HG03175 (cell line): ENCODE measurements around the gene TRIM27.
"Not testable (repeated sequence)": the region's sequence is repeated elsewhere in the genome, so short reads cannot be mapped to it uniquely, and the experiment has no call there.

Source experiments
- ATAC-seq: cut with Tn5 transposase; IDR thresholded peaks from one replicate; pipeline ENCODE4 v1.9.1; 2021; ENCODE audit warnings: mild to moderate bottlenecking, moderate library complexity; ENCODE audit not compliant: unreplicated experiment

The TRIM27 gene

GRCh38 chr6:28900577-28901256 lies 23.1 kb downstream of the TRIM27 start:
- no peak for ATAC-seq

- ATAC-seq, result no peak
Observed at GRCh38 chr6:28898710-28898965, 25.1 kb downstream of the TRIM27 start.

- no peak for ATAC-seq
Observed at GRCh38 chr6:28897369-28897745, 26.4 kb downstream of the TRIM27 start.

- no peak for ATAC-seq
Observed at GRCh38 chr6:28896505-28897368, 27.0 kb downstream of the TRIM27 start.

- ATAC-seq, result peak; percentile 68
Observed at GRCh38 chr6:28895131-28895812, 28.5 kb downstream of the TRIM27 start.

GRCh38 chr6:28893172-28893799 lies 30.5 kb downstream of the TRIM27 start:
- no peak for ATAC-seq

GRCh38 chr6:28892525-28892924 lies 31.3 kb downstream of the TRIM27 start:
- no peak for ATAC-seq

- no peak for ATAC-seq
Observed at GRCh38 chr6:28887796-28888496, 35.8 kb downstream of the TRIM27 start.

GRCh38 chr6:28886079-28886439 lies 37.7 kb downstream of the TRIM27 start:
- ATAC-seq, result no peak

GRCh38 chr6:28884423-28885131 lies 39.2 kb downstream of the TRIM27 start:
- no peak for ATAC-seq

GRCh38 chr6:28880894-28881780 lies 42.6 kb downstream of the TRIM27 start:
- no peak for ATAC-seq

GRCh38 chr6:28880519-28880893 lies 43.3 kb downstream of the TRIM27 start:
- ATAC-seq, result no peak

GRCh38 chr6:28876710-28877109 lies 47.1 kb downstream of the TRIM27 start:
- ATAC-seq, result no peak

- no peak for ATAC-seq
Observed at GRCh38 chr6:28875191-28875747, 48.5 kb downstream of the TRIM27 start.

GRCh38 chr6:28872157-28872817 lies 51.5 kb downstream of the TRIM27 start:
- not testable (repeated sequence) for ATAC-seq

- no peak for ATAC-seq
Observed at GRCh38 chr6:28871335-28872156, 52.2 kb downstream of the TRIM27 start.

GRCh38 chr6:28868873-28869272 lies 54.9 kb downstream of the TRIM27 start:
- ATAC-seq, result no peak

- peak; percentile 13 for ATAC-seq
Observed at GRCh38 chr6:28867086-28867409, 56.7 kb downstream of the TRIM27 start.
